OCI-LY7 (cell line): ENCODE results near the gene ALDH3B1.

Experiments
- EZH2phosphoT487 ChIP-seq: fragments of 200-600 bp; sonication (generic); IDR thresholded peaks from 2 replicates; pipeline ENCODE4 v1.6.1; 2018; ENCODE audit warnings: low read depth, borderline replicate concordance, mild to moderate bottlenecking, mixed run types, antibody characterized with exemption, low read length, moderate library complexity, mixed read lengths
- TF ChIP-seq, protein P1 (sequence below): fragments of 200-600 bp; sonication (generic); conservative IDR thresholded peaks from 2 replicates; pipeline ENCODE4 v1.5.1; 2014; ENCODE audit warnings: mild to moderate bottlenecking, antibody characterized with exemption, low read length, moderate library complexity, mixed read lengths

DNA sequence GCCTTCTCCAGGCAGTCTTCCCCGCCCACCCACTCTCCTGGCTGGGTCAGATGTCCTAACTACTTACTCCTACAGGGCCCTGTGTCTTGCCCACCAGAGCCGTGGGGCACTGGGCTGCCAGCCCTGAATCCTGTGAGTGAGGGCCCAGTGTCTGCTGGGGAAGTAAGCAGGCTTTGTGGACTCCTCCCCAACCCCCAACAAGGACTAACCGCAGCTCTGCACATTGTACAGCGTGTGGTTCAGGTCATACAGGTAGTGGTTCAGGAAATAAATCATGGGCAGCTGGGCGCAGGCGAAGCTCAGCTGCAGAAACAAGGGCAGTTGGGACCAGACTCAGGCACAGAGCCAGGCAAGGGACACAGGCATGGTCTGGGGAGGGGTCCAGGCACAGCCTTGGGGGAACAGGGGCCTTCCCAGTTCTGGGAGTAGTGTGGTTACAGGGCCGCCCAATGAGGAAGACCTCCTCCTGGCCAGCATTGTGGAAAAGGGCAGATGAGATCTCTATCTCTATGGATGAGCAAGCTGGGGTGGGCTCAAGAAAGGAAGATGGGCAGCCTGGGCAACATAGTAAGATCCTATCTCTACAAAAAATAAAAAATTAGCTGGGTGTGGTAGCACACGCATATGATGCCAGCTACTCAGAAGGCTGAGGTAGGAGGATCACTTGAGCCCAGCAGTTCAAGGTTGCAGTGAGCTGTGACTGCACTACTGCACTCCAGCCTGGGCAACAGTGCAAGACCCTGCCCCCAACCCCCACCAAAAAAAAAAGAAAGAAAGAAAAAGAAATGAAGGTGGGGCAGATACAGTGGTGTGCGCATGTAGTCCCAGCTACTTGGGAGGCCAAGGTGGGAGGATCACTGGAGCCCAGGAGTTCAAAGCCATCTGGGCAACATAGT, 11.7 kb upstream of the ALDH3B1 start:
- TF ChIP-seq, protein P1, sequence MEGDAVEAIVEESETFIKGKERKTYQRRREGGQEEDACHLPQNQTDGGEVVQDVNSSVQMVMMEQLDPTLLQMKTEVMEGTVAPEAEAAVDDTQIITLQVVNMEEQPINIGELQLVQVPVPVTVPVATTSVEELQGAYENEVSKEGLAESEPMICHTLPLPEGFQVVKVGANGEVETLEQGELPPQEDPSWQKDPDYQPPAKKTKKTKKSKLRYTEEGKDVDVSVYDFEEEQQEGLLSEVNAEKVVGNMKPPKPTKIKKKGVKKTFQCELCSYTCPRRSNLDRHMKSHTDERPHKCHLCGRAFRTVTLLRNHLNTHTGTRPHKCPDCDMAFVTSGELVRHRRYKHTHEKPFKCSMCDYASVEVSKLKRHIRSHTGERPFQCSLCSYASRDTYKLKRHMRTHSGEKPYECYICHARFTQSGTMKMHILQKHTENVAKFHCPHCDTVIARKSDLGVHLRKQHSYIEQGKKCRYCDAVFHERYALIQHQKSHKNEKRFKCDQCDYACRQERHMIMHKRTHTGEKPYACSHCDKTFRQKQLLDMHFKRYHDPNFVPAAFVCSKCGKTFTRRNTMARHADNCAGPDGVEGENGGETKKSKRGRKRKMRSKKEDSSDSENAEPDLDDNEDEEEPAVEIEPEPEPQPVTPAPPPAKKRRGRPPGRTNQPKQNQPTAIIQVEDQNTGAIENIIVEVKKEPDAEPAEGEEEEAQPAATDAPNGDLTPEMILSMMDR = no peak
- no peak for TF ChIP-seq EZH2phosphoT487
